A549 (cell line): ENCODE measurements around the gene CDYL2. TPM values are rescaled to one million over a fixed set of nuclear protein-coding genes. Genes with fewer than 3 reads are reported as not detected.

ENCODE experiments used
- ATAC-seq, 2 experiments: fragments of 200-7000 bp in 1 of 2; fragments of >200 bp in 1 of 2; cut with Nextera tagmentation in 1 of 2; cut with Tn5 transposase in 1 of 2; 3 replicates each; pipeline versions ENCODE4 v1.8.0 to v1.9.1; 2018 to 2020; ENCODE audit warnings: mild to moderate bottlenecking in 1 of 2, moderate library complexity in 1 of 2
- CTCF ChIA-PET: fragments of 300-600 bp; sonication (Branson Sonifier 250); formaldehyde crosslinking; extraction: SDS; loops from one replicate; lab custom pipeline; 2021; ENCODE audit warnings: antibody characterized with exemption, inconsistent platforms; lab: Yijun Ruan, JAX
- POLR2A ChIA-PET: fragments of 350-600 bp; formaldehyde crosslinking; extraction: SDS; loops from one replicate; lab custom pipeline; 2021; ENCODE audit warnings: antibody characterized with exemption, inconsistent platforms; lab: Yijun Ruan, JAX
- DNase-seq, 2 experiments: peaks; one replicate each; pipeline versions ENCODE4 v3.0.0 to v3.0.0-alpha.2; 2011 to 2016; ENCODE audit warnings: low read depth in 1 of 2, low spot score in 1 of 2
- FAIRE-seq: peaks from 2 replicates; lab custom pipeline; 2011; peaks lifted over from hg19 to GRCh38; lab: Jason Lieb, UNC
- H3K27ac ChIP-seq, 2 experiments: fragments of >200 bp; sonication (Bioruptor Twin); formaldehyde crosslinking; 3 replicates each; pipeline ENCODE4 v1.5.1; 2016 to 2017
- H3K4me1 ChIP-seq: fragments of >200 bp; sonication (Bioruptor Twin); formaldehyde crosslinking; 3 replicates; pipeline ENCODE4 v1.6.1; 2016
- H3K4me2 ChIP-seq: fragments of >200 bp; sonication (Bioruptor Twin); formaldehyde crosslinking; 3 replicates; pipeline ENCODE4 v1.6.1; 2016
- H3K4me3 ChIP-seq: fragments of >200 bp; sonication (Bioruptor Twin); formaldehyde crosslinking; 3 replicates; pipeline ENCODE4 v1.5.1; 2016
- H3K9me3 ChIP-seq: fragments of >200 bp; sonication (Bioruptor Twin); formaldehyde crosslinking; 3 replicates; pipeline ENCODE4 v1.6.1; 2016
- BCL3 ChIP-seq: fragments of >200 bp; sonication (Bioruptor Twin); formaldehyde crosslinking; IDR thresholded peaks from 3 replicates; pipeline ENCODE4 v1.6.1; 2016
- BHLHE40 ChIP-seq: IDR thresholded peaks from 2 replicates; pipeline ENCODE4 v1.6.1; 2012; ENCODE audit warnings: low read depth, low read length, inconsistent platforms
- CHD2 ChIP-seq: fragments of 150-350 bp; IDR thresholded peaks from 2 replicates; pipeline ENCODE4 v1.6.1; 2014; ENCODE audit warnings: low read length; ENCODE audit not compliant: partially characterized antibody
- E2F6 ChIP-seq: IDR thresholded peaks from 2 replicates; pipeline ENCODE4 v1.6.1; 2012; ENCODE audit warnings: low read depth, borderline replicate concordance
- EHF ChIP-seq: fragments of 250-450 bp; sonication (Bioruptor Pico); IDR thresholded peaks from 2 replicates; pipeline ENCODE4 v1.5.0; 2020; ENCODE audit warnings: mild to moderate bottlenecking
- ELK1 ChIP-seq: fragments of 150-350 bp; IDR thresholded peaks from 2 replicates; pipeline ENCODE4 v1.6.1; 2014; ENCODE audit warnings: low read depth, mild to moderate bottlenecking, low read length
- ESRRA ChIP-seq: fragments of 150-350 bp; IDR thresholded peaks from 2 replicates; pipeline ENCODE4 v1.6.1; 2014; ENCODE audit warnings: mild to moderate bottlenecking, low read length, borderline replicate concordance
- FOSB ChIP-seq: fragments of 250-450 bp; sonication (Bioruptor Pico); IDR thresholded peaks from 2 replicates; pipeline ENCODE4 v1.5.0; 2020; ENCODE audit warnings: mild to moderate bottlenecking, moderate library complexity
- HDAC2 ChIP-seq: fragments of 200-600 bp; sonication (generic); IDR thresholded peaks from 2 replicates; pipeline ENCODE4 v1.6.1; 2016
- HES2 ChIP-seq: fragments of >200 bp; sonication (Bioruptor Twin); formaldehyde crosslinking; IDR thresholded peaks from 2 replicates; pipeline ENCODE4 v1.6.1; 2016
- HOXA7 ChIP-seq: fragments of 250-450 bp; sonication (Bioruptor Pico); IDR thresholded peaks from 2 replicates; pipeline ENCODE4 v1.5.0; 2020; ENCODE audit warnings: mild to moderate bottlenecking, moderate library complexity
- JUN ChIP-seq, 2 experiments: fragments of >200 bp; sonication (Bioruptor Twin); formaldehyde crosslinking; IDR thresholded peaks; 2 replicates in 1 of 2; 3 replicates in 1 of 2; pipeline ENCODE4 v1.6.1; 2016 to 2017
- MAFK ChIP-seq: fragments of 450-650 bp; IDR thresholded peaks from 2 replicates; pipeline ENCODE4 v1.6.1; 2014; ENCODE audit not compliant: partially characterized antibody
- MAX ChIP-seq: IDR thresholded peaks from 2 replicates; pipeline ENCODE4 v1.6.1; 2012
- MAZ ChIP-seq: fragments of 150-350 bp; IDR thresholded peaks from 2 replicates; pipeline ENCODE4 v1.6.1; 2014; ENCODE audit warnings: antibody characterized with exemption, low read depth, low read length, borderline replicate concordance
- NFE2L2 ChIP-seq: fragments of 150-350 bp; conservative IDR thresholded peaks from 2 replicates; pipeline ENCODE4 v1.6.1; 2014; ENCODE audit warnings: low read length
- PHF8 ChIP-seq: fragments of 200-600 bp; sonication (generic); IDR thresholded peaks from 2 replicates; pipeline ENCODE4 v1.6.1; 2016; ENCODE audit warnings: low read depth, mild to moderate bottlenecking, antibody characterized with exemption, moderate library complexity, borderline replicate concordance
- POLR2AphosphoS2 ChIP-seq: conservative IDR thresholded peaks from 2 replicates; pipeline ENCODE4 v1.6.1; 2012; ENCODE audit warnings: low read length, improper control_type of control experiment, inconsistent platforms
- RARB ChIP-seq: fragments of 250-450 bp; sonication (Bioruptor Pico); IDR thresholded peaks from 2 replicates; pipeline ENCODE4 v1.8.0; 2021; ENCODE audit warnings: mild to moderate bottlenecking, moderate library complexity
- RCOR1 ChIP-seq: fragments of 150-350 bp; IDR thresholded peaks from 2 replicates; pipeline ENCODE4 v1.6.1; 2014; ENCODE audit warnings: antibody characterized with exemption, low read length, low read depth
- SMC3 ChIP-seq: fragments of >200 bp; sonication (Bioruptor Twin); formaldehyde crosslinking; IDR thresholded peaks from 3 replicates; pipeline ENCODE4 v1.6.1; 2018; ENCODE audit warnings: inconsistent platforms
- TFCP2L1 ChIP-seq: fragments of 250-450 bp; sonication (Bioruptor Pico); IDR thresholded peaks from 2 replicates; pipeline ENCODE4 v1.5.0; 2021; ENCODE audit warnings: mild to moderate bottlenecking
- TP53 ChIP-seq: fragments of 250-450 bp; sonication (Bioruptor Pico); IDR thresholded peaks from 2 replicates; pipeline ENCODE4 v1.5.0; 2021; ENCODE audit warnings: mild to moderate bottlenecking, moderate library complexity
- ZC3H11A ChIP-seq: fragments of 450-650 bp; IDR thresholded peaks from 2 replicates; pipeline ENCODE4 v1.6.1; 2014; ENCODE audit warnings: antibody characterized with exemption, mild to moderate bottlenecking
- ZFP36 ChIP-seq: fragments of 450-650 bp; IDR thresholded peaks from 2 replicates; pipeline ENCODE4 v1.6.1; 2014; ENCODE audit warnings: borderline replicate concordance; ENCODE audit not compliant: partially characterized antibody
- ZNF302 ChIP-seq: fragments of 250-450 bp; sonication (Bioruptor Pico); IDR thresholded peaks from 2 replicates; pipeline ENCODE4 v1.9.0; 2021; ENCODE audit warnings: inconsistent platforms, mild to moderate bottlenecking, moderate library complexity
- ZSCAN20 ChIP-seq: fragments of 250-450 bp; sonication (Bioruptor Pico); IDR thresholded peaks from 2 replicates; pipeline ENCODE4 v1.8.0; 2022; ENCODE audit warnings: mild to moderate bottlenecking, moderate library complexity
- WGBS: methylation state at CpG from one replicate; pipeline ENCODE4 v1.1.6; 2017; ENCODE audit errors: missing lambda C conversion rate; 5-methylcytosine and 5-hydroxymethylcytosine counted together
- polyA plus RNA-seq, 4 experiments: library from polyadenylated mRNA; depleted of rRNA in 3 of 4; stranded (reverse); fragments of >200 nt; fragmentation: RNase III in 1 of 4; extraction: RNeasy Plus Mini Kit Qiagen cat#74134 plus additional on column Dnase treatment in 1 of 4; gene quantifications; 2 replicates in 3 of 4; 3 replicates in 1 of 4; pipeline ENCODE4 v1.2.3, GENCODE V29; 2011 to 2017

The CDYL2 gene
- polyA plus RNA-seq, 2 of the 4 experiments (the other 2 are of a cell fraction) = 0.05 to 0.10 TPM

- POLR2A ChIA-PET = no interaction called here
- Histone ChIP-seq H3K4me2 (no peak overlapping the region), H3K27ac (no peak overlapping the region), H3K4me1 (no peaks in the 10 kb centered on the region)
- WGBS = 5% methylated on average over 3 of the region's 3 CpGs
- CTCF ChIA-PET = no interaction called here
- no peak for ATAC-seq
- no peak for DNase-seq
- FAIRE-seq = no peak
- TF ChIP-seq ZFP36 (no peak), SMC3 (no peak), CHD2 (no peak), POLR2AphosphoS2 (no peak), ZSCAN20 (no peak), E2F6 (no peak), HOXA7 (CRISPR knock-in tag) (no peak), ZC3H11A (no peak), FOSB (no peak), PHF8 (no peak), MAFK (no peak), BHLHE40 (no peak)
- TF ChIP-seq, all 56 proteins: peak for 0
- Histone ChIP-seq H3K9me3 (no peaks in the 10 kb centered on the region), H3K4me3 (no peak overlapping the region)
These were observed 241.3 kb downstream of the CDYL2 start for GRCh38 chr16:80563066-80563465.

GRCh38 chr16:80559369-80559768 lies 245.0 kb downstream of the CDYL2 start:
- TF ChIP-seq ESRRA (no peak), CHD2 (no peak), JUN (IDR thresholded peaks at IDR 0.05) (no peak), BCL3 (no peak), BHLHE40 (no peak), RARB (CRISPR knock-in tag) (no peak), EHF (no peak), HES2 (no peak), ELK1 (no peak), TP53 (CRISPR knock-in tag) (no peak), NFE2L2 (no peak), RCOR1 (no peak), TFCP2L1 (CRISPR knock-in tag) (no peak), ZNF302 (no peak), POLR2AphosphoS2 (no peak), SMC3 (no peak), HDAC2 (no peak), MAX (no peak), MAZ (no peak)
- TF ChIP-seq, all 56 proteins: peak for 0
- DNase-seq (no peak), ATAC-seq (no peak), FAIRE-seq (no peak)
- Histone ChIP-seq H3K4me1 (no peaks in the 10 kb centered on the region), H3K4me3 (no peak overlapping the region), H3K4me2 (no peak overlapping the region), H3K9me3 (no peaks in the 10 kb centered on the region), H3K27ac (no peak overlapping the region)
- ChIA-PET POLR2A (no interaction called here), CTCF (interaction anchor here (0.9 kb wide), 1 partner anchor 34 kb away, joined by 3 read pairs; no protein-coding TSS in a partner anchor)
- 4% methylated on average over 4 of the region's 4 CpGs for WGBS
